SK-N-MC (cell line): ENCODE data around the gene CC2D2B.
A peak's percentile ranks its signal among the peaks of the same experiment; 100 is the strongest.

Source experiments
- DNase-seq: peaks from one replicate; pipeline ENCODE4 v3.0.0-alpha.2; 2011; ENCODE audit warnings: low read depth, low spot score
- H3K27ac ChIP-seq: fragments of 200-600 bp; sonication (generic); 2 replicates; pipeline ENCODE4 v1.5.1; 2016; ENCODE audit warnings: mixed run types
- H3K36me3 ChIP-seq: fragments of 200-600 bp; sonication (generic); 2 replicates; pipeline ENCODE4 v1.6.1; 2017; ENCODE audit warnings: antibody characterized with exemption, low read length, mixed read lengths; ENCODE audit not compliant: insufficient read depth
- H3K4me3 ChIP-seq: fragments of 200-600 bp; sonication (generic); 2 replicates; pipeline ENCODE4 v1.5.1; 2016
- H3K9ac ChIP-seq: fragments of 200-600 bp; sonication (generic); 2 replicates; pipeline ENCODE4 v1.8.0; 2017; ENCODE audit warnings: mixed run types, mixed read lengths; ENCODE audit not compliant: insufficient read length
- H3K9me3 ChIP-seq: fragments of 200-600 bp; sonication (generic); 2 replicates; pipeline ENCODE4 v1.6.1; 2017; ENCODE audit warnings: low read depth, mild to moderate bottlenecking, antibody characterized with exemption, low read length, moderate library complexity, mixed read lengths
- EZH2 ChIP-seq: fragments of 200-600 bp; sonication (generic); IDR thresholded peaks from one replicate; pipeline ENCODE4 v1.6.1; 2017; ENCODE audit warnings: antibody characterized with exemption
- FOXP2 ChIP-seq: optimal IDR thresholded peaks from 2 replicates; pipeline ENCODE3; 2011; ENCODE audit warnings: mild to moderate bottlenecking, moderate library complexity; ENCODE audit not compliant: insufficient read depth; ENCODE audit errors: extremely low read length, control extremely low read depth
- POLR2AphosphoS5 ChIP-seq: IDR thresholded peaks from 2 replicates; pipeline ENCODE4 v1.6.1; 2012; ENCODE audit warnings: mild to moderate bottlenecking, low read depth, low read length, borderline replicate concordance

CC2D2B gene

DNA sequence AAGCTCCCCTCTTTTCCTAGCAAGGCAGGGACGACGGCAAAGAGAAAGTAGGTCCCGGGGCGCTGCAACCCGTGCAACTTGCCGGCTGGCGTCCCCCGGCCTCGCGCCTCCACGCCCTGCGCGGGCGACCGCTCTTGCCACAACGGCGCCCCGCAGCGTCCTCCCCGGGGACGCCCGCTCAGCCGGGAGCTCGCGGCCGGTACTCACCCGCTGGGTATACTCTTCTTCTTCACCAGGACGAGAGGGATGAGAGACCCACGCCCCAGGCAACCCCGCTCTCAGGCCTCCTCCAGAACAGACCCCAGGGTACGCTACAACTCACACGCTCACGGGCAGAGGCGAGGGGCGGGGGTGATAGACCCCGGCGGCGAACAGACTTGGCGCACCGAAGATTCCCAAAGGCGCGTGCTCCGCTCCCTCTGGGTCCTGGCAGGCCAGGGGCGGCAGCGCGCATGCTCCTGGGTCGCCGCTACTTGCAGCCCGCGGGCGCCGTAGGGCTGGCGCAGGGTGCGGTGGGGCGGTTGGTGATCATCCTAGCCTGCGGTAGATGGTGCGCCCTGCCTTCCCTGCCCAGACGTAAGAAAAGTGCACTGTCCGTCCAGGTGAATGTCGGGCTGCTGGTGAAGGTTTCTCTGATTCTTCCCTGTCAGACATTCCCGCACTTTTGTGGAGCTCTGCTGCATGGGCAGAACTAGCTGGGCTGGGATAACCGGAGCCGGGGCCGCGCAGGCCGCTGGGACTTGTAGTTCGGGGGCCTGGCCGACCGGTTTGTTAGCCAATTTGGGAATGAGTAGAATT is at the start of gene CC2D2B:
CC2D2B (plus strand) TSS at position 520 of the 798 bp plus-strand sequence. CDS start 3,349 bp downstream, outside the sequence.
- H3K36me3 ChIP-seq: peaks cover 3% of the 10 kb centered on the region; the same call in 1 of the 2 replicates
- no peak within 1 kb of the TSS for H3K27ac ChIP-seq
- H3K9ac ChIP-seq: peak within 1 kb of the TSS; percentile 76
- peak within 1 kb of the TSS; percentile 84 for H3K4me3 ChIP-seq
- no peak for TF ChIP-seq EZH2
- no peak for TF ChIP-seq FOXP2
- TF ChIP-seq POLR2AphosphoS5: peak; percentile 77
- H3K9me3 ChIP-seq: no peaks in the 10 kb centered on the region
- no peak for DNase-seq

GRCh38 chr10:95860166-95860940 is 47.4 kb upstream of the CC2D2B start:
- H3K36me3 ChIP-seq: no peaks in the 10 kb centered on the region
- TF ChIP-seq EZH2 (no peak), POLR2AphosphoS5 (no peak), FOXP2 (no peak)
- H3K27ac ChIP-seq: no peak overlapping the region
- no peaks in the 10 kb centered on the region for H3K9me3 ChIP-seq
- no peak overlapping the region for H3K4me3 ChIP-seq
- no peak overlapping the region for H3K9ac ChIP-seq
- DNase-seq: no peak

GRCh38 chr10:95861386-95861785 is 46.4 kb upstream of the CC2D2B start:
- Histone ChIP-seq H3K36me3 (no peaks in the 10 kb centered on the region), H3K9ac (no peak overlapping the region), H3K27ac (no peak overlapping the region; the same call in 1 of the 2 replicates), H3K9me3 (no peaks in the 10 kb centered on the region), H3K4me3 (no peak overlapping the region)
- TF ChIP-seq POLR2AphosphoS5 (no peak), FOXP2 (no peak)
- DNase-seq: peak; percentile 8

DNA sequence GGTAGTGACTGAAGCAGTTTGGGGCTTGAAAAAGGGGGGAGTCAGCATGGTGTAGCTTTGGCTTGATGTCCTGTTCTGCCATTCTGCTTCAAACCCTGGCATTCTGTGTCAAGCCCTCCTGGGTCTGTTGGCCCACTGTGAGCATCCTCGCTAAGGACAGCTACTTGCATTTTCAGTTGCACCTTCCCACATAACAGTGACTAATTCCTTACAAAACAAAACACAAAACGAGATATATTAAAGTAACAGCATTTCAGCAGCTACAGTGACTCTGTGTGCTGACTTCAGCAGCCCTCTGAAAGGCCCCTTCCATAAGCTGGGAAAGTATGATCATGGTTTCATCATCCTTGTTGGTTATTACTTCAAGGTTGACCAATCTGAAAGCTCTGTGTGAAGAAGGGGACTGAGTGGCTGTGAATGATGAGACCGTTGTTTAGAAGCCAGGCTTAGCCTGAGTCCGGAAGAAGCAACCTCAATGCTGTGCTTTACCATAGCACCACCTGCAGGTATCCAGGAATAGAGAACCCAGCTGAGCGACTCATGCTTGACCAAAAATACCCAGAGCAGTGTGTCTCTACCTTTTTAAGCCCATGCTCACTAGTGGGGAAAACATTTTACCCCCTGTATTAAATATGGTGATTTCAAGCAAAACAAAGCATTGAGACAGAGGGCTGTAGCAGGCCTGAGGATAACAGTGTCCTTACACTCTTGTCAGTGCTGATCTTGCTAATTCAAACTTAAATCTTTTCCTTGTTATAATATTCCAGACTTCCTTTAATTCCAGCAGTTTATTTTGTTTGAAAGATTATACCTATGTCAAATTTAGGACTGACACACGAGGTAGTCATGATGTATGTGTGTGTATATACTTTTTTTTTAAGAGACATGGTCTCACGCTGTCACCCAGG is 42.6 kb upstream of the CC2D2B start:
- DNase-seq: no peak

DNA sequence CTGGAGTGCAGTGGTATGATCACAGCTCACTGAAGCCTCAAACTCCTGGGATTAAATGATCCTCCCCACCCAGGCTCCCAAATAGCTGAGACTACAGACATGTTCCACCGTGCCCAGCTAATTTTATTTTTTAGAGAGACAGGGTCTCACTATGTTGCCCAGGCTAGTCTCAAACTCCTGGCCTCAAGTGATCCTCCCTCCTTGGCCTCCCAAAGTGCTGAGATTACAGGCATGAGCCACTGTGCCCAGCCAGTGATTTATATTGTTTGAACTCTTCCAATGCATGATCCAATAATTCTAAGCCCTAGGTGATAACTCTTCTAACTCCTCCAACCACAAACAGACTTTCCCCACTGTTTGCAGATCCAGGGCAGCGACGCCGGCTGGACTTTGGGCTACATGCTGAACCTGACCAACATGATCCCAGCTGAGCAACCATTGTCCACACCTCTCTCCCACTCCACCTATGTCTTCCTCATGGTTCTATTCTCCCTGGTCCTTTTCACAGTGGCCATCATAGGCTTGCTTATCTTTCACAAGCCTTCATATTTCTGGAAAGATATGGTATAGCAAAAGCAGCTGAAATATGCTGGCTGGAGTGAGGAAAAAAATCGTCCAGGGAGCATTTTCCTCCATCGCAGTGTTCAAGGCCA is 41.8 kb upstream of the CC2D2B start:
- no peak for TF ChIP-seq POLR2AphosphoS5
- Histone ChIP-seq H3K27ac (no peak overlapping the region), H3K4me3 (no peak overlapping the region), H3K9ac (no peak overlapping the region), H3K9me3 (no peaks in the 10 kb centered on the region), H3K36me3 (no peaks in the 10 kb centered on the region)
- no peak for DNase-seq

More for the DNA sequence above, 42.6 kb upstream of the CC2D2B start:
- Histone ChIP-seq H3K9me3 (no peaks in the 10 kb centered on the region), H3K9ac (no peak overlapping the region), H3K27ac (no peak overlapping the region), H3K4me3 (no peak overlapping the region), H3K36me3 (no peaks in the 10 kb centered on the region)
- TF ChIP-seq FOXP2 (no peak), EZH2 (no peak), POLR2AphosphoS5 (no peak)

DNA sequence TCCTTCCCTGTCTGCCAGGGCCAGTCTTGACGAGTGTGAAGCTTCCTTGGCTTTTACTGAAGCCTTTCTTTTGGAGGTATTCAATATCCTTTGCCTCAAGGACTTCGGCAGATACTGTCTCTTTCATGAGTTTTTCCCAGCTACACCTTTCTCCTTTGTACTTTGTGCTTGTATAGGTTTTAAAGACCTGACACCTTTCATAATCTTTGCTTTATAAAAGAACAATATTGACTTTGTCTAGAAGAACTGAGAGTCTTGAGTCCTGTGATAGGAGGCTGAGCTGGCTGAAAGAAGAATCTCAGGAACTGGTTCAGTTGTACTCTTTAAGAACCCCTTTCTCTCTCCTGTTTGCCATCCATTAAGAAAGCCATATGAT is 41.3 kb upstream of the CC2D2B start:
- no peak overlapping the region for H3K27ac ChIP-seq
- H3K9ac ChIP-seq: no peak overlapping the region
- TF ChIP-seq EZH2 (no peak), POLR2AphosphoS5 (no peak), FOXP2 (no peak)
- H3K36me3 ChIP-seq: no peaks in the 10 kb centered on the region
- no peak for DNase-seq
- no peaks in the 10 kb centered on the region for H3K9me3 ChIP-seq
- no peak overlapping the region for H3K4me3 ChIP-seq

- Histone ChIP-seq H3K27ac (no peak overlapping the region), H3K9ac (no peak overlapping the region), H3K9me3 (no peaks in the 10 kb centered on the region), H3K36me3 (no peaks in the 10 kb centered on the region), H3K4me3 (no peak overlapping the region)
- no peak for DNase-seq
- TF ChIP-seq POLR2AphosphoS5 (no peak), EZH2 (no peak), FOXP2 (no peak)
Observed at GRCh38 chr10:95867866-95868265, 39.9 kb upstream of the CC2D2B start.

DNA sequence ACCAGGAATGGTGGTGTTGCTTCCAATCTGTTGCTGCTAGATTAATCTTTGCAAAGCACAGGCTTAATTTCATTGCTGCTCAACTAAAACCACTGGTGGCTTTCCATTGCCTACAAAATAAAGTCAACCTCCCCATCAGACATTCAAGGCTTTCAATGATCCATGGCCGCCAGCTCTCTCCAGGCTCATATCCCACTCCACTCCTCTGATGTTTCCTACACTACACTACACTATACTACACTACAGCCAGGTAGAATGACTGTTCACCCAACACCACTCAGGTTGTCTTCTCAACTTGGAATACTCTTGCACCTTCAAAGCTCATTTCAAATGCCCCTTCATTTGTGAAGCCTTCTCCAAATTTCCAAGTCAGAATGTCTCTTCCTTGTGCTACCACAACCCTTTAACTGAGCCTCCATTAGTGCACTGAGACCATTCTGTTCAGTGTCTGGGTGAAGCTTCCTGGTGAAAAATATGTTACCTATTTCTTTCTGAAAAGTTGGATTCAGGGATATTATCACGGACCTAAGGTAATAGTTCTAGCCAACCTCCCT is 35.5 kb upstream of the CC2D2B start:
- Histone ChIP-seq H3K4me3 (no peak overlapping the region), H3K36me3 (peaks cover 11% of the 10 kb centered on the region; the same call in 1 of the 2 replicates), H3K9ac (no peak overlapping the region), H3K9me3 (no peaks in the 10 kb centered on the region), H3K27ac (no peak overlapping the region)
- no peak for TF ChIP-seq FOXP2
- TF ChIP-seq POLR2AphosphoS5: no peak
- TF ChIP-seq EZH2: no peak
- DNase-seq: no peak
